ENCODE results near the gene PPP2R2B.

- no peak for TF ChIP-seq CTCF (IDR thresholded peaks at IDR 0.05; ENCODE audit: extremely low read depth in 1 of 2, insufficient read depth in 1 of 2, low read depth in 1 of 2, low read length in 2 of 2)
- TF ChIP-seq POLR2A (IDR thresholded peaks at IDR 0.05; ENCODE audit: low read depth, low read length): no peak
- no peak for TF ChIP-seq MYC (IDR thresholded peaks at IDR 0.05; ENCODE audit: low read depth, low read length)
Observed at GRCh38 chr5:146897061-146897460, 18.5 kb upstream of the PPP2R2B start.
